LNCAP (cell line): ENCODE measurements around the gene COL15A1.

Experiments
- CTCF ChIP-seq: fragments of 450-650 bp; IDR thresholded peaks from 2 replicates; pipeline ENCODE4 v1.5.1; 2017; ENCODE audit warnings: mild to moderate bottlenecking

Gene COL15A1

GRCh38 chr9:98921732-98922131 is 22.0 kb upstream of the COL15A1 start:
- TF ChIP-seq CTCF = no peak

- no peak for TF ChIP-seq CTCF
Observed at GRCh38 chr9:98922721-98923435, 20.8 kb upstream of the COL15A1 start.

- no peak for TF ChIP-seq CTCF
Observed at GRCh38 chr9:98923451-98924123, 20.1 kb upstream of the COL15A1 start.

- TF ChIP-seq CTCF = no peak
Observed at GRCh38 chr9:98924946-98925820, 18.5 kb upstream of the COL15A1 start.

- no peak for TF ChIP-seq CTCF
Observed at GRCh38 chr9:98925956-98926355, 17.8 kb upstream of the COL15A1 start.

- no peak for TF ChIP-seq CTCF
Observed at GRCh38 chr9:98927724-98928123, 16.0 kb upstream of the COL15A1 start.

GRCh38 chr9:98929071-98929470 is 14.6 kb upstream of the COL15A1 start:
- TF ChIP-seq CTCF = no peak
